NCI-H2171 treated with DMSO at 0.1 percent for 48 hours (cell line): ENCODE measurements around the gene MTUS2.

ENCODE experiments used
- DNase-seq: peaks from one replicate; lab custom pipeline; 2025; lab: John Stamatoyannopoulos, UW

Gene MTUS2

DNA sequence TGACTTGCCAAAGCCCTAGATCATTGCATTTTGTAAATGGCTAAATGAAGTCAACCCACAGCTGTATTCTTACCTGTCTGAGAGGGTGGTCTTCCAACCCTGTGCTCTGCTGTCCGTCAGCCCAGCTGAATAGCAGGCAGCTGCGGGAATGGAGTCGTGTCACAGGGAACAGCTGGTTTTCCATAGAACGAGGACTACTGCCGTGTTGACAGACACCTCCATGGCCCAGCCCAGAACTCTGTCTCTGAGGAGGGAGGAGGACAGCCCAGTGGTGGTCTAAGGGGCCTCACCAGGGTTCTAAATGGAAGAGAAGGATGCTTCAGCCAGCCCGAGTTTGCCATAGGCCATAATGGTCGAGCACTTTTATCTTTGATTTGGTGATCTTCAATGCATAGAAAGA, 664.7 kb downstream of the MTUS2 start:
- no peak for DNase-seq

DNA sequence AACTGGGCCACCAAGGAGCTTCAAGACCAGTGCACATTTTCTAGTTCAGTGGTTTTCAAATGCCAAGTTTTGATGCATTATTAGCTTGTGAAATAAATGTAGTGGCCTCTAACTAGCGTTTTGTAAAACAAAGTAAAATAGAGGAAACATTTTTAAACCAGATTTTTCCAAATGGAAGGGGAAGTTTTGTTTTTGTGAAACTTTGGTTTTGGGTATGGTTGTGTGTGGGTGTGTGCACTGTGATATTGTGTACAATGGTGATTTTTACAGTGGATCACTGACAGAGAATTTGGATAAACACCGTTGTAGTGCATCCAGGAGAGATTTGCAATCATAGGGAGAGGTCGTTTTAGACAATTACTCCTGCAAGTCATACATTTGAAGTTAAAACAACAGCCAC, 666.4 kb downstream of the MTUS2 start:
- no peak for DNase-seq

DNA sequence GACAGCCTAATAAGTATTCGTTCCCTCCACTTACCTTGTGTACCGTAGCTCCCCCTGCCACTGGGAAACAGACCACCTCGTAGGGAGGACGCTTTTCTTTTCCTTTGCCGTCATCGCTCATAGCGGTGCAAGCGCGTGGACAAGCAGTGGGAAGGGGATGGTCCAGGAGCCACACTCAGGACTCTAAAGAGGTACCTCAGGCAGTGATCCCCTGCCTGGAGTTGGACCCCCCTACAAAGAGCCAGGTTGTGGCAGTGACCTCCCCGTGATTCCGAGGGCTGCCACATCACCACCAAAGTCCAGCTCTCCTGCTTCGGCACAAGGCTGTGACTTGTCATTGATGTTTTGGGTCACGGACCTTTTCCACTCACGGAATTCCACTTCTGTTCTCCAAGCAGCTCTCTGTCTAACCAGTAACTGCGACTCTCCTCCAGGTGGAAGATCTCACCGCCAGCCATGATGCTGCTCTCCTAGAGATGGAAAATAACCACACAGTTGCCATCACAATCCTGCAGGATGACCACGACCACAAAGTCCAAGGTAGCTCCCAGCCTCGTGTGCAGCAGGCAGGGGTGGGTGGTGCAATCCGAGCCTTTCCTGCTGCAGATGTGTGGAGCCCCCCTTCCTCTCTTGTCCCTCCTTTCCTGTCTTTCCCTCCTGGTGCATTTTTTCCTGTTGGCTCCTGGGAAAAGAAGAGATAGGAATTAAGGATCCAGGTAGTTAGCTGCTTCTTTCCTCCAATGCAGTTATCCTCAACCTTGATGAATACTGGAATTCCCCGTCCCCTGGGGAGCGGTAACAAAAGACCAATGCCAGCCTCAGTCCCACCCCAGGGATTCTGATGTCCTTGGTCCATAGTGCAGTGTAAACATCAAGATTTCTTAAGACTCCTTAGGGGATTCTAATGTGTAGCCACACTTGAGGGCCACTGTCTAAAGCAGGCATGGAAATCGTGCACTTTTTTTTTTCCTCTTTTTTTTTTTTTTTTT, 667.6 kb downstream of the MTUS2 start:
- no peak for DNase-seq

DNA sequence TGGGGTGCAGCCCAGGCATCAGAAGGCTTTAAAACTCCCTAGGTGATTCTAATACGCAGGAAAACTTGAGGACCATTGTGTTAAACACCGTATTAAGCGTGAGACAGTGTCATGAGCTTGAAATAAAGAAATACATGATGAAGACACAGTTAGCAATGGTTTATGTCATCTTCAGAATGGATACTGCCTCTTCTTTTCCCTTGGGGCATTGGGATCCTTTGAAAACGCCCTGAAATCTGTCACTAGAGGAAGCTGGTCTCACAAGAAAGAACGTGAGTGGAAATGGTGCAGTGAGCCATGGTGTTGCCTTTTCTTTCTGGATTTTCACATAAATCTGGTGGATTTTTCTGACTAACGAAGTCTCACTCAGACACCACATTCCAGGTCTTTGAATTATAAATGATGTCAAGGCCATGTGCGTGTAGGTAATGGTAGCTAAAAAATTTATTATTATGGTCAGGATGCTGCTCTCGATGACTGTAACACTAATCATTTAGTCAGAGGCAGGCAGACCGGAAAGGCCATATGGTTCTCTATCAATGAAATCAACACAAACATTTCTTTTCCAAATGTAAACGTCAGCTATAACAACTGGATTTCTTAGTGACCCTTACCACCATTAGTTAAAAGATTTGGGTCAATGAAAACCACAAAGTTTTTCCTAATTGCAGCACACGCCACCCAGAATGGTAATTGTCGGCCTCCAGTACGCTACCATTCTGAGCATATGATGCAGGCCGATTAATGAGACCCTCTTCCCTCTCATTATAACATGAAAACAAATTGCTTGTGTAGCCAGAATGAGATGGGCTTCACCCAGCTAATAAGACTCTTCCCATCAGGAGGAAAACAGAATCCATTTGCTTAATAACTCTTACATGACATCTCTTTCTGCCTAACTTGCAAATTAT, 669.8 kb downstream of the MTUS2 start:
- no peak for DNase-seq

DNA sequence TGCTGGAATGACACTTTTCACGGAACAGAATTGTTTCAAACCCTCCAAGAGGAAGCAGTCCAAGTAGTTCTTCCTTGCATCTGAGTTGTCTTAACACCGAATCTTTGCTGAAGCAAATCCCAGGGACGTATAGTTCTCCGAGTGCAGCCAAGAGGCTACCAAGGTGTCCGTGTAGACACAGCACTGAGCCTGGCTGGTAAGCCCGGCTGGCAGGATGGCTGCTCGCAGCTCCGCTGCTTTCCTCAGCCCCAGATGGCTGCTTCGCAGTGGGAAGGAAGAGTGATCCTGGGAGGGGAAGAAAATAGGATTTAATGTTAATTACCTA, 670.4 kb downstream of the MTUS2 start:
- no peak for DNase-seq

DNA sequence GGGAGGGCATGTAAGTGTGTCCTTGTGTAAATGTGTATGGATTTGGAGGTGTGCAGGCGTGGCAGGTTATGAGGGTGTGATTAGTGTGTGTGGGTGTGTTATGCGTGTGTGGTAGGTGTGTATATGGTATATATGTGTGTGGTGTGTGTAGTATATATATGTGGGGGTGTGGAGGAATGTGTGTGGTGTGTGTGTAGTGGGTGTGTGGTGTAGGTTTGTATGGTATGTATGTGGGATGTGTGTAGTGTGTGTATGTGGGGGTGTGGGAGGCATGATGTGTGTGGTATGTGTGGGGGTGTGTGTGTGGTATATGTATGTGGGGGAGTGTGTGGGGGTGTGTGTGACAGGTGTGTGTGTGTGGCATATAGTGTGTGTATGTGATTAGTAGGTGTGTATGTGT, 671.1 kb downstream of the MTUS2 start:
- no peak for DNase-seq

DNA sequence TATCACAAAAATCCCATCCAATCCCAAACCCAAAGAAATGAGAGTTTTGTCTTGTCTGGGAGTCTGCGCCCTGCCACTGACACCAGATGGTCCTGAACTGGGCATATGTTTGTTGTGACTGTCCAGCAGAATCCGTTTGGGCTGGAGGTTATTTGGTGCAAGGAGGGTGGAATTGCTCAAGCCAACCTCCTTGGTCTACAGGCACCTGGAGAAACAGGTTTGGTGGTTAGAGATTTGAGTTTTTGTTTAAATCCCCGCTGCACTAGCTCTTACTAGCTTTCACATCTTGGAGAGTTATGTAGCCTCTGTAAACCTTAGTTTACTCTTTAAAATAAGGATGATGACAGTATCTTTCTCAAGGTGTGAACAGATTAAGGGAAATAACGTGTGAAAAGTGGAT, 673.7 kb downstream of the MTUS2 start:
- DNase-seq, result no peak

DNA sequence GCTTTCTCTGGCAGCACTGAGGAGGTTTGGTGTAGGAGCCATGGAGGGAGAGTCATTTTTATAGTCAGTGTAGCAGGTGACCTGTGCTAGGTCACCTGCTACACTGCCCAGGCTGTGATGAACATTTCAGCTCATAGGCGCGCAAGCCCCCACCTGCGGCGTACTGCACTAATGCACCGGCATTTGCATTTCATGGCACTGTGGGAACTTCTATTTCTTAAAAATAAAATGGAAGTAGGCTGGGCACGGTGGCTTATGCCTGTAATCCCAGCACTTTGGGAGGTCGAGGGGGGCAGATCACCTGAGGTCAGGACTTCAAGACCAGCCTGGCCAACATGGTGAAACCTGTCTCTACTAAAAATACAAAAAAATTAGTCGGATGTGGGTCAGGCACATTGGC, 674.4 kb downstream of the MTUS2 start:
- DNase-seq, result no peak

DNA sequence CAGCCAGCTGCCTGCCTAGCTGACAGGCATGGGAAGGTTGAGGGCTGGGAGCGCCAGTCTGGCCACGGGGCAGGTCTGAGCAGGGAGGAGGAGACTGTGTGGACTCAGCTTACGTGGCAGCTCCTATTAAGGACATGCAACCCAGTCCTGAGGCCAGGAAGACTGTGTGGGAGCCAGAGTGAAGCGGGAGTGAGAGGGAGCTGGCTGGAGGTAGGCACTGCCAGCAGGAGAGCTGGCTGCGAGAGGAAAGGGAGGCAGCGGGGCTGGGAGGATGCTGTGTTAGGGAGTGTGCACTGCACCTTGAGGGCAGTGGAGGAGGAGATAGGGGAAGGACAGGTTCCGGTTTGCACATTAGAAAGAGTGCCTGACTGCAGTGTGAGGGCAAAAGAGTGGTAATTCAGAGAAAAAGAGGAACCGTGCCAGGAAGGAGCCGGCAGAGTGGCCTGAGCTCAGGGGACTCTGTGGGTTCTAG, 676.1 kb downstream of the MTUS2 start:
- DNase-seq, result no peak

DNA sequence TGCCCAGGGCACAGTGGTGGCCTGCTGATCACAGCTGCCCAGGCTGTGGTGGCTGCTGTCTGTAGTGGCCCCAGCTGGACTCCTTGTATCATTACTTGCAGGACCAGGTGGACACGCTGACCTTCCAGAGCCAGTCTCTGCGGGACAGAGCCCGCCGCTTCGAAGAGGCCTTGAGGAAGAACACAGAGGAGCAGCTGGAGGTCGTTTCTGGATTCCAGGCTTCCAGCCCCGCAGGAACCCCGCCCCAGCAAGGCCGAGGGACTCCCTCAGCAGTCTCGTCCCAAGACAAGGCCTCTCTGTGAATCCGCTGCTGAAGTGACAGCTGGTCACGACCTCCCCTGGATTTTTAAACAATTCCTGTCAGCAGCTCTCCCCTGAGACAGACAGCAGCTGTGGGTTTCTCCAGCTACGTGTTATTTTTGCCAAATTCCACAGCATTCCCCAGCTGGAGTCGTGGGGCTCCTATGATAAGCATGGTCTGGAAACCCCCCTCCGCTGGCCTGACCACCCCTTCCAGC, 677.1 kb downstream of the MTUS2 start:
- peak; percentile 22 for DNase-seq

DNA sequence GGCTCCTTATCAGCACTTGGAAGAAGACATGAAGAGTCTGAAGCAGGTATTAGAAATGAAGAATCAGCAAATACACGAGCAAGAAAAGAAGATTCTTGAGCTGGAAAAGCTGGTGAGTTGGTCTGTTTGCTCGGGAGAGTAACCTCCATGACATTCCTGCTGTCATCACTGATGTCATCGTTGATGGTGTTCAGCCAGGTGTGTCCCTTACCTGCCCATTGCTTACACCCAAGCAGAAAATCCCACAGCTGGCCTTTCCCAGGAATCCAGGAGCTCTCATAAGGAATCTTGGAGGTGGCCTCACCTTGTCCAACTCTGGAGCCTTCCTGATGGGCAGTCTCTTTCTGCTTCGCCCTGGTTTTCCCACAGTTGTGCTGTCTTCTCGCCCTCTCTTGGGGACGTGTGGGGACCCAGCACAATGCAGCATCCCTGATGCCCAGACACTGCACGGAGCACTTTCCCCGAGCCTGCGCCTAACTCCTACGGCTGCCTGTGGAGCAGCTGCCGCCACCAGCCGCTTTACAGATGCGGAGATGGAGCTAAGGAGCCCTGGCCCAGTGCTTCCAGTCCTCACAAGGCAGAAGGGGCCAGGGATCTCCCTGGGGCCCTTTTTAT, 678.4 kb downstream of the MTUS2 start:
- no peak for DNase-seq

DNA sequence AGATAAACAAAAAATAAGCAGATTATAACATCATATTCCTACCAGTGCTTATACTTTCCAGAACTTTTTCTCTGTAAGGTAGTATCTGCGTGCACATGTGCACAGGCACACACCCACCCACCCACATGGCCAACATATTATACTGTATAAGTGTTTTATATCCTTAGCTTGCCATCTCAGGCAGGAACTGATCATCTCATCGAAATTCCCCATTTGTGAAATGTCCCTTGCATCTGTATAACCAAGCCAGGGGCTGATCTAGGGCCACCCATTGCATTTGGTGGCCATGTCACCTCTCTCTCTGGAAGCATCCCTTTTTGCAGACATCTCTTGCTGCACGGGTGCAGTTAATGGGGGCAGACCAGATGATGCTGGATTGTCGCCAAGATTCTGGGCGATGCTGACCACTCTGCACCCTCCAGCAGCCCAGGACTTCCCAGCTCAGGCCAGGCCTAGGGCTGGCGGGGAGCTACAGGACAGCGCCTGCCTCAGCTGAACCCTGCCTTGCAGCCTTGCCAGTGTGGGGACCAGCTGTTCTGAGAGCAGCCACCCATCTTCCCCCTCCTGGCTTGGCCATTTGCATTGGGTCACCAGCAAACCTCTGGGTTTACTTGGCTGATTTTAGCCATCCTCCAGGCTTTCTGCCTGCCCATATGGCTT, 679.5 kb downstream of the MTUS2 start:
- no peak for DNase-seq

DNA sequence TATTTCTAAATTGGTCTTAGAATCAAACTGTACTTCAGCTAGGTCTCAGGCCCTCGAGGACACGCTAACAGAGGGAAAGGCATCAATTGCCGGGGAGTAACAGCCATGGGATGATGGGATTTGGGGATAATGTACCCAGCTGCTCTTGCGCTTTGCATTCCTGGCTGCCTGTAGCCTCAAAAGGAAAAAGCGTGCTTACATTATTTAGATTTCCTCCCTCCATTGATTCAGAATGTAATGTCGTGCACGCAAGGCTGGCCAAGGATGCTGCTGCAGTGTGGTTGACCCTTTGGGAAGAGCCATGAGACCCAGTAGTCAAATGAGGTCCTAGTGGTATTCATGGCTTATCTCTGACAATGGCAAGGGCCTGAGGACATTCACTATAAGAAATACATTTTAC, 680.2 kb downstream of the MTUS2 start:
- no peak for DNase-seq

DNA sequence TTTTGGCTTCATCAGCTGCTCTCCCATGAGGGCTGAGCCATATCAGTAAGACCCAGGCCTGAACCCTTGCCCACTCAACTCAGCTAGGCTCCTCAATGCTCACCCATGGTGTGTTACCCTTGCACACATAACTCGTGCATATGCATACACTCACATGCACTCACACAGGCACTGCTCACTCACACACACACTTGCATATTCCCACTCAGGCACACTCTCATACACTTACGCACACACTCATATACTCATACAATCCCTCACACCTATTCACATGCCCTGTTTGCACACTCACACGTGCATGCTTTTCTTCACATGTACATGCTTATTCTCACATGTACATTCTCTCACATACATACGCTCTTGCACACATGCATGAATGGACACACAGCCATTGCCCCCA, 681.5 kb downstream of the MTUS2 start:
- no peak for DNase-seq

DNA sequence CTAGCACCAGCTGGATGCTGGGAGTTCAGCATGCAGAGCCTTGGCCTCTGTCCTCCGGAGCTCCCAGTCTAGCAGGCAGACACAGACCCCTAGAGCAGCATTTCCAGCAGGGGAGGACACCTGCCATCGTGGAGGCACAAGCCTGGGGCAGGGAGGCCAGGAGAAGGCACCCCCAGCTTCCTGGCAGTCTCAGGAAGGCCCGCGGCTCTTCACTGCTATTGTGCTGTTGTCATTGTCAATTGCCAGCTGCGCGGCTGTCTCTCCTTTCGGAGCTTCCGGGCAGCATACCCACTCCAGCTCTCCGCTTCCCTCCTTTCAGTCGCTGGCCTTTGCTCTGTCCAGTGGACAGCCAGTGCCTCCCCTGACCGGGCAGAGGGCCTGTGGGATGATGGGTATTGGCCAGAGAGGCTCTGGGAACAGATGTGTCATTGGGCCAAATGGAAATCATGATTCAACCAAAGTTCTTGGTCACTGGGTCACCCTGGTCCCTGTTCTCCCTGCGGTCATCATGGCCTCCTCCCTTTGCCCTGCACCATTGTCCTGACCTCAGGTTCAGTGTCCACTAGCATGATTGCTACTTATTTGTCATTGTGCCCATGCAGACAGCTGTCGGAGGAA, 682.4 kb downstream of the MTUS2 start:
- no peak for DNase-seq

DNA sequence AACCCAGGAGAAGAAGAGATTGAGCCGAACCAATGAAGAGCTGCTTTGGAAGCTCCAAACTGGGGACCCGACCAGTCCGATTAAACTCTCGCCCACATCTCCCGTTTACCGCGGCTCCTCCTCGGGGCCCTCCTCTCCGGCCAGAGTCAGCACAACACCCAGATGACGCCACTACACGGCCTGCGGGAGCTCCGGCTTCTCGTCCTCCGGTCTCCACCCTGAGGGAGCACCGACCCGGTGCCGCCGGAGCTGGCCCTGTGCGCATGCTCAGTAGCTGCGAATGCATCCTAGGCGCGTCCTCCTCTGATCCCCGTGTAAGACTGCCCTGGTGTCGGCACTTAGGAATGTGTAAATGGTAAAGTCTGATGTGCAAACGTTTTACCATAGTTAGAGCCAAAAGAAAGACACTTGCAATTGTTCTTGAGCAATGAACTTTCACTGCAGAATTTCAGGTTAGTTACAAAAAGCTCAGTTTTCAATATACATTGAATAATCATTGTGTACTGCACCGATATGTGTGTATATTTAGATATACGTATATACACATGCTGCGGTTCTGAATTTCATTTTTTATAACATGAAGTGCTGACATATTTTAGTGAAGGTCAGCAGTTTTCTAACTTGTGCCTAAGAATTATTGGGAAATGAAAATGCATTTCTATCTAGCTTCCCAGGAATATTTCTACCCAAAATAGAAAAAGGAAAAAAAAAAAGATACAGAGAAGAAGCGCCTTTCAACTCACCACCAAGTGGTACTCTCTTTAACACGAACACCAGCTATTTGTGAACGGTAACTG, 683.1 kb downstream of the MTUS2 start:
- DNase-seq, result no peak

DNA sequence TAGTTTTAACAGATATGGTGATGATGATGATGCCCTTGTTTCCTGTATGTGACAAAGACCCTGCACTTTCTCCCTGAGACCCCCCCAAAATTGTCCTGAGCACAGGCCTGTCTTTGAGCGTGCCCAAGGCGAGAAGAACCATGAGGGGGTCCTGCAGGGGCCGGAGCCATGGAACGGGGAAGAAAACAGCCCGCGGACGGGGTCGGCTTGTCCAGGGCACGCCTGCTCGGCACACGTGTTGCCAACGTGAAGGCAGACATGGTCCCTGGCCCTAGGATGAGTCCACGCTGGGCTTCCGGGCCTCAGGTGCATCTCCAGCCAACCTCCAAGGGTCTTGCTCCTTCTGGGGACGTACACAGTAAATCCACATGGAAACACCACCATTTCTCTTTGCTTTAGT, 684.6 kb downstream of the MTUS2 start:
- no peak for DNase-seq

DNA sequence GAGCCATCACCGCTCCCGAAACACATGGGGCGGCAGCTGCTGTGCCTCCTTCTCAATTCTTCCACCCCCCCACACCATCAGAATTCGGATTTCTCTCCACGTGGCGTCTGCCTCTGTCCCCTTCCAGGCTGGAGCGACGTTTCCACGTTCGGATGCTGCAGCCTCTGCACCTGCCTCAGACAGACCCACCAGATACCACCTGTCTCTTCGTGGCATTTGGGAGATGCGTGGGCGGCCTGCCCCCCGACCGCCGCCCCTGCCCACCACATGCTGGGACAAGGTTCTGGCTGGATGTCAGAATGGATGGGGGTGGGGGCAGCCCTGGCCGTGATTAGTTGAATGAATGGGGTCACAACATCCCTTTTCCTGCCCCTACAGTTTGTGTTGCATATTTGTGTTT, 685.4 kb downstream of the MTUS2 start:
- DNase-seq, result no peak

DNA sequence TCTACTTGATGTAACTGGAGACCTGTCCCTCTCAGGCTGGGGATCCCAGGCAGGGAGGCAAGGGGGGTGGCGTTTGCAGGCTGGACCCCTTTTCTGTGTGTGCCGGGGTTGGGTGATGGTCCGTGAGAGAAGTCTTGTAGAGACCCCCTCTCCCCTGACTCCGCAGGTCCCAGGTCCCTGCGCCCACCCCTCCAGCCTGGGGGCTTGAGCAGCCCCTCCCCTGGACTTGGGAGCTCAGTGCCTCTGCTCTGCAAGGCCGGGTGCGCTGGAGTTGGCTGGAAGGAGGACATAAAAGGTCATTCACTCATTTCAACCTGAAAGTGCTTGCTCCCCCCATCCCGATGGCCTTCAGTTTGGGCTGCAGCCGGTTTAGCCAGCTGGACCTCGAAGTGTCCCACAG, 685.8 kb downstream of the MTUS2 start:
- no peak for DNase-seq

DNA sequence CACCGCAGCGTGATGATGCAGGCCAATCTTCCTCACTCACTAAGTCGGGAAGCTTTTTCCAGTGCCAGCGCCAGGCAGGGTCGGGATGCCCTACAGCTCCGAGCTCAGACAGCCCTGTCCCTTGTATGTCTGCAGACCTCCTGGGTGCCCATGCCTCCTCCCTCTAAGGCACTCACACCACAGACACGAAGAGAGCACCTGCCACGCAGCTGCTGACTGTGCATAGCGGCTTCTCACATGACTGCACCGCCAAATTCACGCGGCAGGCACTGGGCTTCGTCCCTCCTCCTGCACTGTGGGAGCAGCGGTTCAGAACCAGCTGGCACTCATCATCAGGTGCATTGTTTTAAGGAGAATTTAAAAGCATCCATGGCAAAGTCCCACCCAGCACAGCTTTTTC, 687.2 kb downstream of the MTUS2 start:
- DNase-seq, result peak; percentile 51
